CD14-positive monocyte (primary cell): Measurements from ENCODE around the gene SERPINA1. TPM values are rescaled to one million over a fixed set of nuclear protein-coding genes. Genes with fewer than 3 reads are reported as not detected.
"Not testable (repeated sequence)": the region's sequence is repeated elsewhere in the genome, so short reads cannot be mapped to it uniquely, and the experiment has no call there.

Source experiments
- DNase-seq, 3 donors: peaks; one replicate each; pipeline ENCODE4 v3.0.0-alpha.2; 2011 to 2022
- H2AFZ ChIP-seq: 2 replicates; pipeline ENCODE4 v1.6.0; 2012; ENCODE audit warnings: mild to moderate bottlenecking, low read depth, low read length, inconsistent platforms; ENCODE audit not compliant: insufficient read depth, poor library complexity, severe bottlenecking
- H3K27ac ChIP-seq, 2 donors: 1 replicate in 1 of 2; 2 replicates in 1 of 2; pipeline ENCODE4 v1.5.1; 2012 to 2013; ENCODE audit warnings: low read length in 2 of 2, control low read depth in 1 of 2, inconsistent platforms in 1 of 2, low read depth in 1 of 2, mild to moderate bottlenecking in 1 of 2
- H3K27me3 ChIP-seq, 2 donors: one replicate each; pipeline versions ENCODE4 v1.6.0 to v1.6.1; 2011 to 2013; ENCODE audit warnings: low read length in 2 of 2; ENCODE audit not compliant: control insufficient read depth in 2 of 2, insufficient read depth in 2 of 2
- H3K36me3 ChIP-seq, 2 donors: replicated peaks in 1 of 2; 1 replicate in 1 of 2; 2 replicates in 1 of 2; pipeline versions ENCODE4 v1.5.1 to v1.6.1; 2012 to 2013; ENCODE audit warnings: low read length in 2 of 2, control low read depth in 1 of 2, inconsistent platforms in 1 of 2, mild to moderate bottlenecking in 1 of 2; ENCODE audit not compliant: insufficient read depth in 2 of 2, control insufficient read depth in 1 of 2
- H3K4me1 ChIP-seq, 2 donors: 1 replicate in 1 of 2; 2 replicates in 1 of 2; pipeline versions ENCODE4 v1.5.1 to v1.6.1; 2012 to 2013; ENCODE audit warnings: low read length in 2 of 2, control low read depth in 1 of 2, inconsistent platforms in 1 of 2, mild to moderate bottlenecking in 1 of 2, moderate library complexity in 1 of 2; ENCODE audit not compliant: insufficient read depth in 2 of 2, control insufficient read depth in 1 of 2
- H3K4me2 ChIP-seq: replicated peaks from 2 replicates; pipeline ENCODE3; 2012; ENCODE audit warnings: low read length, moderate library complexity, mild to moderate bottlenecking; ENCODE audit not compliant: poor library complexity, severe bottlenecking; ENCODE audit errors: extremely low read depth
- H3K4me3 ChIP-seq, 3 experiments: fragments of 200-600 bp in 1 of 3; sonication (generic) in 1 of 3; replicated peaks in 1 of 3; 1 replicate in 2 of 3; 2 replicates in 1 of 3; pipeline ENCODE4 v1.5.1; 2011 to 2013; ENCODE audit warnings: low read length in 3 of 3, mild to moderate bottlenecking in 3 of 3, control low read depth in 2 of 3, low read depth in 2 of 3, inconsistent platforms in 1 of 3, moderate library complexity in 1 of 3
- H3K79me2 ChIP-seq: 2 replicates; pipeline ENCODE4 v1.6.0; 2012; ENCODE audit warnings: mild to moderate bottlenecking, control low read depth, inconsistent platforms, low read length, moderate library complexity; ENCODE audit not compliant: insufficient read depth
- H3K9ac ChIP-seq: 2 replicates; pipeline ENCODE4 v1.6.0; 2017; ENCODE audit warnings: low read length, mild to moderate bottlenecking; ENCODE audit not compliant: insufficient read depth, poor library complexity, severe bottlenecking
- H3K9me3 ChIP-seq, 2 donors: replicated peaks in 1 of 2; 1 replicate in 1 of 2; 2 replicates in 1 of 2; pipeline versions ENCODE4 v1.5.1 to v1.6.1; 2012 to 2013; ENCODE audit warnings: low read length in 2 of 2, control low read depth in 1 of 2; ENCODE audit not compliant: control insufficient read depth in 1 of 2, insufficient read depth in 1 of 2
- H4K20me1 ChIP-seq: 2 replicates; pipeline ENCODE4 v1.6.0; 2012; ENCODE audit warnings: mild to moderate bottlenecking, low read length, control low read depth, moderate library complexity; ENCODE audit not compliant: insufficient read depth
- H3K27ac Mint-ChIP-seq, 7 donors: one replicate each; pipeline ENCODE4 v1.8.0; 2020; ENCODE audit warnings: mild to moderate bottlenecking in 7 of 7, mixed read lengths in 7 of 7, moderate library complexity in 6 of 7, inconsistent platforms in 2 of 7
- H3K27me3 Mint-ChIP-seq, 3 donors: one replicate each; pipeline ENCODE4 v1.8.0; 2021 to 2022; ENCODE audit warnings: low read depth in 3 of 3, mild to moderate bottlenecking in 3 of 3, mixed read lengths in 3 of 3, moderate library complexity in 3 of 3, inconsistent platforms in 1 of 3
- H3K36me3 Mint-ChIP-seq, 2 donors: one replicate each; pipeline ENCODE4 v1.8.0; 2020; ENCODE audit warnings: mixed read lengths in 2 of 2, inconsistent platforms in 1 of 2, mild to moderate bottlenecking in 1 of 2
- H3K4me1 Mint-ChIP-seq: one replicate; pipeline ENCODE4 v1.8.0; 2020; ENCODE audit warnings: mild to moderate bottlenecking, mixed read lengths
- H3K4me3 Mint-ChIP-seq, 2 donors: one replicate each; pipeline ENCODE4 v1.8.0; 2020; ENCODE audit warnings: mild to moderate bottlenecking in 2 of 2, mixed read lengths in 2 of 2, moderate library complexity in 1 of 2
- H3K9me3 Mint-ChIP-seq, 7 donors: one replicate each; pipeline ENCODE4 v1.8.0; 2020 to 2022; ENCODE audit warnings: mixed read lengths in 7 of 7, mild to moderate bottlenecking in 6 of 7, moderate library complexity in 6 of 7, inconsistent platforms in 2 of 7
- CTCF ChIP-seq: fragments of 200-600 bp; IDR thresholded peaks from one replicate; pipeline ENCODE4 v1.8.0; 2022; ENCODE audit warnings: antibody characterized with exemption, mild to moderate bottlenecking
- WGBS: methylation state at CpG from one replicate; pipeline ENCODE4 v1.1.5; 2013; ENCODE audit warnings: missing lambda C conversion rate; ENCODE audit not compliant: insufficient coverage; 5-methylcytosine and 5-hydroxymethylcytosine counted together
- intact Hi-C, 2 donors: fragments of 100-400 bp; cut with micrococcal nuclease; formaldehyde crosslinking; loops; one replicate each; pipeline versions ENCODE4 v1.15.0 to v1.15.1; 2023
- polyA plus RNA-seq, 3 donors: library from polyadenylated mRNA; depleted of rRNA in 1 of 3; unstranded in 2 of 3; stranded (reverse) in 1 of 3; fragments of 300-500 nt in 2 of 3; fragments of >200 nt in 1 of 3; fragmentation: Illumina TruSeq in 2 of 3; gene quantifications; 1 replicate in 2 of 3; 2 replicates in 1 of 3; pipeline ENCODE4 v1.2.3, GENCODE V29; 2012 to 2021

Gene SERPINA1
- polyA plus RNA-seq, 3 donors: 1,278 to 2,075 (median 2,042) TPM

- no peak overlapping the region for H3K9ac ChIP-seq
- no peak overlapping the region for H2AFZ ChIP-seq
- no peak overlapping the region for H3K4me3 ChIP-seq
- no peaks in the 10 kb centered on the region for H3K36me3 ChIP-seq
- Mint-ChIP-seq H3K36me3 (no peaks in the 10 kb centered on the region), H3K27me3 (peaks cover 13 to 18% (median 13%) of the 10 kb centered on the region in 3 donors), H3K9me3 (peaks cover 0 to 6% (median 5%) of the 10 kb centered on the region in 7 donors), H3K4me3 (peak overlapping the region in 1 of 2 donors; percentile 46), H3K4me1 (peaks cover 24% of the 10 kb centered on the region), H3K27ac (peak overlapping the region in 1 of 7 donors; percentile 48)
- TF ChIP-seq CTCF: no peak
- no peaks in the 10 kb centered on the region for H3K79me2 ChIP-seq
- H3K9me3 ChIP-seq: no peaks in the 10 kb centered on the region
- H3K4me2 ChIP-seq: no peak overlapping the region
- 100% methylated on average over 2 of the region's 2 CpGs for WGBS
- H3K4me1 ChIP-seq: peaks cover 11 to 14% of the 10 kb centered on the region in 2 donors
- DNase-seq: no peak
- H3K27ac ChIP-seq: no peak overlapping the region
- H3K27me3 ChIP-seq: peaks cover 4 to 19% of the 10 kb centered on the region in 2 donors
- intact Hi-C loops: no loop called here
- no peaks in the 10 kb centered on the region for H4K20me1 ChIP-seq
Measured at GRCh38 chr14:94421316-94421715, 32.9 kb upstream of the SERPINA1 start.

- H3K9ac ChIP-seq, H3K79me2 ChIP-seq, H2AFZ ChIP-seq, H3K27ac Mint-ChIP-seq, H3K36me3 ChIP-seq, H3K9me3 ChIP-seq, H3K4me3 Mint-ChIP-seq, H3K4me1 Mint-ChIP-seq, H3K36me3 Mint-ChIP-seq, H4K20me1 ChIP-seq, H3K4me1 ChIP-seq, H3K4me3 ChIP-seq, H3K4me2 ChIP-seq, H3K9me3 Mint-ChIP-seq, H3K27ac ChIP-seq: not testable (repeated sequence)
- peak in 1 of 3 donors; percentile 41 for DNase-seq
- peaks cover 14 to 17% (median 14%) of the 10 kb centered on the region in 3 donors for H3K27me3 Mint-ChIP-seq
- H3K27me3 ChIP-seq: peaks cover 4 to 20% of the 10 kb centered on the region in 2 donors
- intact Hi-C loops: loop anchor here in 1 of 2 donors (5.0 kb wide), 2 partner anchors 35 to 60 kb away; no protein-coding TSS in a partner anchor
- no CpG with 5 or more reads among the region's 3 CpGs for WGBS
Measured at GRCh38 chr14:94417497-94418205, 29.2 kb upstream of the SERPINA1 start.
